Upper lobe of left lung (tissue), 4 donors: ENCODE data around the gene ARL9.

Experiments
- POLR2A ChIP-seq, 4 donors: fragments of 450-650 bp; IDR thresholded peaks; one replicate each; pipeline ENCODE4 v1.5.1; 2016 to 2017; ENCODE audit warnings: antibody characterized with exemption in 4 of 4, mild to moderate bottlenecking in 2 of 4
- POLR2AphosphoS5 ChIP-seq, 2 donors: sonication (generic); formaldehyde crosslinking; IDR thresholded peaks; one replicate each; pipeline ENCODE4 v1.5.1; 2017; ENCODE audit warnings: antibody characterized with exemption in 2 of 2

DNA sequence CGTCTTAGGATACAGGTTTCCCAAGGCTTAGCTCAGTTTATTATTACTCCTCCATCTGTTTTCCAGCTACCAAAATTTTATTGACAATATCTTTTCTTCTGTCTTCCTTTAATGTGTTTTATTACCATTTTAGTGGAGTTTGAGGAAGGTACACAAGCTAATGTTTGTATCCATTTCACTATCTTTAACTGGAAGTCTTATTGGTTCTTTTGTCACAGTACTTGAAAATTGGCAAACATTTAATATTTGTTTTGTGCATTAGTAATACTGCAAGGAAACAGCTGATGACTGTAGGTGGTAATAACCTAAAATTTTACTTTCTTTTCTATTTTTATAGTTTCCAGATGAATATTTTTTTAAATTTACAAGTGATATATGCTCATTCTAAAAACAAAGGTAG lies 9.3 kb upstream of the ARL9 start:
- TF ChIP-seq POLR2AphosphoS5 (IDR thresholded peaks at IDR 0.05) (no peak), POLR2A (IDR thresholded peaks at IDR 0.05) (no peak)
